Right lobe of liver (tissue), 6 donors: ENCODE data around the gene SEMA7A. TPM values are rescaled to one million over a fixed set of nuclear protein-coding genes. Genes with fewer than 3 reads are reported as not detected.

Experiments
- ATAC-seq, 4 donors: fragments of 200-7000 bp; cut with Tn5 transposase; one replicate each; pipeline ENCODE4 v1.9.1; 2020; ENCODE audit warnings: mild to moderate bottlenecking in 4 of 4, moderate library complexity in 4 of 4
- DNase-seq, 3 donors: peaks; one replicate each; pipeline ENCODE4 v3.0.0-alpha.2; 2020
- H3K27ac ChIP-seq, 3 donors: fragments of 200-600 bp; one replicate each; pipeline ENCODE4 v1.8.0; 2022
- H3K27me3 ChIP-seq, 2 donors: fragments of 200-600 bp; one replicate each; pipeline ENCODE4 v1.8.0; 2022
- H3K36me3 ChIP-seq, 4 donors: fragments of 200-600 bp; sonication (generic) in 1 of 4; one replicate each; pipeline versions ENCODE4 v1.5.1 to v1.8.0; 2017 to 2022; ENCODE audit warnings: control low read depth in 1 of 4
- H3K4me1 ChIP-seq, 4 donors: fragments of 200-600 bp; sonication (generic) in 1 of 4; one replicate each; pipeline versions ENCODE4 v1.5.1 to v1.8.0; 2017 to 2022; ENCODE audit warnings: control low read depth in 1 of 4
- H3K4me3 ChIP-seq, 3 donors: fragments of 200-600 bp; one replicate each; pipeline ENCODE4 v1.8.0; 2022
- H3K9me3 ChIP-seq, 4 donors: fragments of 200-600 bp; sonication (generic) in 1 of 4; one replicate each; pipeline versions ENCODE4 v1.5.1 to v1.8.0; 2017 to 2022; ENCODE audit warnings: control low read depth in 1 of 4
- CTCF ChIP-seq, 4 donors: fragments of 200-600 bp in 3 of 4; fragments of 450-650 bp in 1 of 4; IDR thresholded peaks; one replicate each; pipeline versions ENCODE4 v1.5.1 to v1.8.0; 2016 to 2022; ENCODE audit warnings: antibody characterized with exemption in 4 of 4, mild to moderate bottlenecking in 2 of 4
- POLR2A ChIP-seq: fragments of 450-650 bp; IDR thresholded peaks from one replicate; pipeline ENCODE4 v1.6.1; 2017; ENCODE audit warnings: antibody characterized with exemption, mild to moderate bottlenecking
- WGBS: methylation state at CpG from one replicate; pipeline ENCODE4 v1.1.6; 2018; ENCODE audit warnings: low coverage, low lambda C conversion rate; ENCODE audit not compliant: insufficient coverage; ENCODE audit errors: missing lambda C conversion rate; 5-methylcytosine and 5-hydroxymethylcytosine counted together
- intact Hi-C, 2 donors: fragments of 100-400 bp; cut with DNase I; formaldehyde crosslinking; loops; one replicate each; pipeline versions ENCODE4 v1.11.2 to v1.14.1; 2022
- total RNA-seq, 6 experiments: library from RNA; depleted of rRNA in 2 of 6; stranded (reverse); fragments of >200 nt in 2 of 6; fragmentation: NEBNext Ultra II Directional in 3 of 6; extraction: Animal tissue kit (Norgen Biotek cat#: 25700) in 3 of 6; gene quantifications; one replicate each; pipeline versions ENCODE4 v1.1.0 to v1.2.4, GENCODE V29; 2016 to 2023
- donor health status: DM: no; HTN: yes; CAD: no.
- donor health status: DM: no; HTN: no; CAD: no.
- donor health status: DM: no; HTN: no; CAD: no.
- donor health status: DM: no; HTN: yes; CAD: no.
- donor health status: DM: no; HTN: yes; CAD: no.

The SEMA7A gene
- total RNA-seq, 6 experiments from 2014 or later: 0.42 to 2.4 (median 1.1) TPM

GRCh38 chr15:74428442-74428787, 5.3 kb downstream of the SEMA7A start:
- ATAC-seq (peak in 3 of 4 donors; percentile 19 to 47 (median 43)), DNase-seq (no peak)
- Histone ChIP-seq H3K4me1 (peaks cover 0 to 9% (median 0%) of the 10 kb centered on the region in 4 donors), H3K27ac (no peak overlapping the region), H3K9me3 (no peaks in the 10 kb centered on the region), H3K4me3 (no peak overlapping the region), H3K36me3 (no peaks in the 10 kb centered on the region), H3K27me3 (peaks cover 0 to 5% of the 10 kb centered on the region in 2 donors)
- intact Hi-C loops: no loop called here
- WGBS: 72% methylated on average over 5 of the region's 5 CpGs
- TF ChIP-seq POLR2A (no peak), CTCF (IDR thresholded peaks at IDR 0.05) (no peak)

DNA sequence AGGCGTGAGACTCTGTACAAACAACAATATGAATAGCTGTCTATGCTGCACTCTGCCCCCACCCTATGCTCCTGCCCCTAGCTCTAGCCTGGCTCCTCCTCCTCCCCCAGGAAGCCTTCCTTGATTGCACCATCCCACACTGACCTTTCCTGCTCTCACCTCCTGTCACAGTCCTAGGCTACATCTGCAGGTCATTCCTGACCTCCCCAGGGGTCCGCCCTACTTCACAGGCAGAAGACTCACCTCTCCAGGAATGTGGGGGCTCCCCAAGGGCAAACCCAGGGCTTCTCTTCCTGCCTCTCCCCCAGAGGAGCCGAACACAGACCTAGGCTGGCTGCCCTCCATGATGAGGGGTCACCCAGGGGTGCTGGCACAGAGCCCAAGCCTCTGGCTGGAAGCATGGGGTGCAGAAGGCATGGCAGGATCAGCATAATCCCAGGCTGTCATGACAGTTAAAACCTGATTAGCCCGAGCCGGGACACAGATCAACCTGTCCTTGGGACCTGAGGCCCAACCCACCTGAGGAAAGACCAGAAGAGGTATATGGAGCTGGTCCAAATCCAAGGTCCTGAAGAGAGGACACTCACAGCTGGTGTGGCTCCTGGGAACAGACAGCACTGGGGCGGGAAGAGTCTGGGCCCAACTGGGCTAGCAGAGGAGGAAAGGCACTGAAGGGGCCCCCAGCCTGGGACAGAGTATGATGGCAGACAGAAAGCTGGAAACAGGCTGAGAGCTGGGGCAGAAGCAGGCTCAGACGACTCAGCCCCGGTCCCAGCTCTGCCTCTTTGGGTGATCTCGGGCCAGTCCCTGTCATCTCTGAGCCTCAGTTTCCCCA, 5.9 kb downstream of the SEMA7A start:
- 80% methylated on average over 4 of the region's 9 CpGs for WGBS
- ATAC-seq (no peak), DNase-seq (no peak)
- Histone ChIP-seq H3K27me3 (peaks cover 0 to 3% of the 10 kb centered on the region in 2 donors), H3K4me3 (no peak overlapping the region), H3K4me1 (peaks cover 0 to 3% (median 0%) of the 10 kb centered on the region in 4 donors), H3K27ac (no peak overlapping the region), H3K9me3 (no peaks in the 10 kb centered on the region), H3K36me3 (no peaks in the 10 kb centered on the region)
- intact Hi-C loops: no loop called here
- TF ChIP-seq CTCF (IDR thresholded peaks at IDR 0.05) (no peak), POLR2A (no peak)

DNA sequence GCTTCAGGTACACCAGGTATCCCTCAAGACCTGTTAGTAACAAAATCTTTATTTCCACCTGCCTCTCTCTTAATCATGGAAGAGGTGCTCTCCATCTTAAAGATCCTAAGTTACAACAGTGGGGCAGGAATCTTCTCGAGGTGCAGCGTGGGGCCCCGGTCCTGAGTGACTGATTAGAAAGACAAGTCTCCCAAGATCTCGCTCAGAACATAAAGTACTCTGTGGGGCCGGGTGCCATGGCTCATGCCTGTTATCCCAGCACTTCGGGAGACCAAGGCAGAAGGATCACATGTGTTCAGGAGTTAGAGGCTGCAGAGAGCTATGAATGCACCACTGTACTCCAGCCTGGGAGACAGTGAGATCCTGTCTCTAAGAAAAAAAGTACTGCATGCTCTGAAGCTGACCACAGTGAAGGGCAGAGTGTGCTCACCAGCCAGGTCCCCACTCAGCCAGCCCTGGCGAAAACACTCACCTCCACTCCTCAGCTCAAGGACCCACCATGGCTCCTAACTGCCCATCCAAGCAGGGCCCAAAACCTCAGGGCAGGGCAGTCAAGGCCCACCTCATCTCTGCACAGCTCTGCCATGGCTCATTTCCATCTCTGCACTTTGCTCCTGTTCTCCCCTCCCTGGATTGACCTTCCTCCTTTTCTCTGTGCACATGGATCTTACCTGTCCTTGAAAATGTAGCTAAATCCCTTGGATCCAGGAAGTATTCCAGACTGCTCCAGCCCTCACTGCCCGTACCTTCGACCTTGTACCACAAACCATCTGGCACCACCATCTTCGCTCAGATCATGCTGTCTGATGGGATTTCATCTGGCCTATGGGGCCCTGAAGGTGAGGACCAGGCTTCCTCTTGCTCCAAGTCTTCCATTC, 7.1 kb downstream of the SEMA7A start:
- Histone ChIP-seq H3K27ac (no peak overlapping the region), H3K27me3 (no peaks in the 10 kb centered on the region), H3K4me3 (no peak overlapping the region), H3K9me3 (no peaks in the 10 kb centered on the region), H3K36me3 (no peaks in the 10 kb centered on the region), H3K4me1 (no peaks in the 10 kb centered on the region)
- 89% methylated on average over 6 of the region's 10 CpGs for WGBS
- TF ChIP-seq CTCF (IDR thresholded peaks at IDR 0.05) (no peak), POLR2A (no peak)
- no peak for DNase-seq
- ATAC-seq: no peak
- intact Hi-C loops: no loop called here

GRCh38 chr15:74425630-74426029, 8.1 kb downstream of the SEMA7A start:
- TF ChIP-seq POLR2A: no peak
- H3K4me3 ChIP-seq: no peak overlapping the region
- ATAC-seq (no peak), DNase-seq (no peak)
- no peaks in the 10 kb centered on the region for H3K9me3 ChIP-seq
- no peaks in the 10 kb centered on the region for H3K36me3 ChIP-seq
- H3K27me3 ChIP-seq: no peaks in the 10 kb centered on the region
- intact Hi-C loops: no loop called here
- WGBS: 72% methylated on average over 4 of the region's 7 CpGs
- no peaks in the 10 kb centered on the region for H3K4me1 ChIP-seq
- no peak overlapping the region for H3K27ac ChIP-seq
